ENCODE data around the gene ZNF609.

- TF ChIP-seq EZH2 (IDR thresholded peaks at IDR 0.05; ENCODE audit: insufficient read depth, poor library complexity, severe bottlenecking) (no peak), EZH2phosphoT487 (IDR thresholded peaks at IDR 0.05; ENCODE audit: insufficient read depth, low read depth) (no peak)
Observed at GRCh38 chr15:64523240-64523639, 62.9 kb downstream of the ZNF609 start.
